Stimulated activated CD8-positive, alpha-beta memory T cell treated with anti-CD3 and anti-CD28 coated beads, Interleukin-7, amount 100 ng/mL, for 1 hour (primary cell): ENCODE data around the gene PAX7.
"Not testable (repeated sequence)": the region's sequence is repeated elsewhere in the genome, so short reads cannot be mapped to it uniquely, and the experiment has no call there.

ENCODE experiments used
- DNase-seq, 2 donors: peaks; one replicate each; pipeline ENCODE4 v3.0.0-alpha.2; 2020; ENCODE audit warnings: low read depth in 2 of 2

PAX7 gene

GRCh38 chr1:18752409-18752808 lies 121.8 kb downstream of the PAX7 start:
- DNase-seq: no peak

DNA sequence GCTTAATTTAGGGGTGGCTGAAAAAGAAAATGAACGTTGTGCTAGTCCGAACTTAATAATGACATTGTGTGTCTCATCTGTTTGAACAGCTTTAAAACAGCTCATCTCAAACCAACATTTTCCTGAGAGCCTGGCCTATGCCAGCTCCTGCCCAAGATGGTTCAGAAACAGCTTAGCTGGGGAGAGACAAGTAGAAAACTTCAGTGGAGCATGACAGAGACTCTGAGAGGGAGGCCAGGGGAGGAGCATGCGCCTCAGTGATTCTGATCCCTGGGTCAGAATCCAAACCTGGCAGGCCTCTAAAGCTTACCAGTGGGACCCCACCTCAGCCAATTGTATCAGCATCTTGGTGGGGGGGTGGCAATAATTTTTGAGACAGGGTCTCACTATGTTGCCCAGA lies 129.5 kb downstream of the PAX7 start:
- DNase-seq: no peak

DNA sequence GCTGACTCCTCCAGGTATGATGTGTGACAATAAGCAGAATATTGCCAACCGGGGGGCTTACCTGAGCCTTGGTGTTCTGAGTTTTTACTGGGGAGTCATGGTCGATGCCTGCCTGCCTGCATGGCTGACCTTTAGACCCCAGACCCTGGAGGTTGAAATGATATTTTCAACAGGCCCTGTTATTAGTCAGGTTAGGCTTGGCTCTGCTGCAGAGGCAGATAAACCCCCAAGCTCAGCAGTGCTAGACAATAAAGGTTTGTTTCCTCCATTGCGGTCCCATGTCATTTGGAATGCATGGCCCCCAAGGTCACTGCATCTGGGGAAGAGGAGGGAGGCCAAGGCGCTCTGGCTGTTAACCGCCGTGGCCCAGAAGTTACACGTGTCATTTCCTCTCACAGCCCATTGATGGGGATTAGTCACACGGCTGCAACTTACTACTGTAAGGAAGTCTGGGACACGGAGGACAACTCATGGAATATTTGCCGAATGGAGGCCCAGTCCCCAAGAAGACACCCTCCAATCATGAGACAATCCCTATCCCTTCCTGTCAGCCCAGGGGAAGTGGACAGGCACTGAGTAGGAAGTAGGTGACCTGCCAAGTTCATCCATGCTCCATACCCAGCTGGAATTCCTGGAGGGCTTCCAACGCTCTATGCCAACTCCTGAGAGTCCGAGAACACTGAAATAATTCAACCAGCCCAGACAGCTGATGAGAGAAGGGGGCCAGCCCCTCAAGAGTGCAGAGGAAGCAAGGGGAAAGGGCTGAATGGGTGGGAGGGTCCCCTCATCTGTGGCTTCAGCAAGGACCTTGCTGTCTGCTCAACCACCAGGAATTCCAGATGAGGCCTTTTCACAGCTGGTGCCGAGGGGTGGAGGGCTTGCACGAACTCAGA lies 131.5 kb downstream of the PAX7 start:
- DNase-seq: no peak

- DNase-seq: no peak
Observed at GRCh38 chr1:18764362-18764761, 133.7 kb downstream of the PAX7 start.

DNA sequence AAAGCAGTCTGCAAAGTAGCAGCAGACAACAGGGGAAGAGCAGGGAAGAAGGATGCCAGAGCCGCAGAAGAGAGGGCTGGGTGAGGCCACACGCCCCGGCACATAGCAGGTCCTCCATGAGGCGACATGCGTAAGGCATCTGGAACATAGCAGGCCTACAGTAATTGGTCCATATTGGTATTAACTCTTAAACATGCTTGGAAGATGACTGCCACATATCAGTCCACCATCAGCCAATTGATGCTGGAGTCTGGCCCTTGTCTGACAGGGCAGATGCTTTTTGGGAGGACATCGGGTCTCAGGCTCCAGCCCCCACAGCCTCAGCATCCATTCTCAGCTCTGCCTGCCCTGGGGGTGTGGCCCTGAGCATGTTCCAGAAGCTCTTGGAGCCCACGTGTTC lies 135.1 kb downstream of the PAX7 start:
- DNase-seq: no peak

DNA sequence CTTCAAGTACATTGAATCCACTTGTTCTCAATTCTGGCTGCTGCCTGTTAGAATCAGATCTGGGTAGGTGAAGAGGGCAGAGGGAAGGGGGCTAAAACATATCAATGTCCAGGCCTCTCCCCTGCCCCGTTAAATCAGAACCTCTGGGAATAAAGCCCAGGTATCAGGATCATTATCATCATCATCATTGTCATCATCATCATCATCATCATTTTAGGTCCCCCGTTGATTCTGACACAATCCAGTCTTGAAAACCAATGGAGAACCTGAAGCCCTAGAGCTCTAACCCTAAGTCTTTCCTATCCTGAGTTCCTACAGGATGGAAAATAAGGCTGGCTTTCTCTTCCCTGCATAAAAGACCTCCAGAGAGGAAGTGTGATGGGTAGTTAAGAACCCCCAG lies 135.7 kb downstream of the PAX7 start:
- no peak for DNase-seq

DNA sequence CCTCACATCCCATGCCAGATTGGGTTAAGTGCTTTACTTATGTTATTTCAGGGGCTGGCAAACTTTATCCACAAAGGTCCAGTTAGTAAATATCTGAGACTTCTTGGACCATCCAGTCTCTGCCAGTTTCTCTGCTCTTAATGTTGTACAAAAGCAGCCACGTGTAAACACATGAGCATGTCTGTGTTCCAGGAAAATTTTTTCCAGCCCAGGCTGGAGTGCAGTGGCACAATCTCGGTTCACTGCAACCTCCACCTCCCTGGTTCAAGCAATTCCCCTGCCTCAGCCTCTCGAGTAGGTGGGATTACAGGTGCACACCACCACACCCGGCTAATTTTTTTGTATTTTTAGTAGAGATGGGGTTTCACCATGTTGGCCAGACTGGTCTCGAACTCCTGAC lies 136.9 kb downstream of the PAX7 start:
- not testable (repeated sequence) for DNase-seq

DNA sequence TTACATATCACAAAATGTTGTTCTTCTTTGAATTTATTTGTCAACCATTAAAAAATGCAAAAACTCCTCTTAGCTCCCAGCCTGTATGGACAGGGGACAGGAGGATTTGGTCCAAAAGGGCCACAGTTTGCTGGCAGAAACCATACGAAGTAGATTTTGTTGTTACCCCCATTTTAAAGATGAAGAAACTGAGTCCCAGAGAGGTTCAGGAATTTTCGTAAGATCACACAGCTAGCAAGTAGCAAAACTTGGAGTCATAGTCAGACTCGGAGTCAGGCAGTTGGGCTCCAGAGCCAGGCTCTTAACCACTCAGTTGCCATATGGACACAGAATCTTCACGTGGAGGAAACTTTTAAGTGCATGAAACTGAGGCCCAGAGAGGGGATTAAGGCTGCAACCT lies 137.4 kb downstream of the PAX7 start:
- DNase-seq: no peak

- no peak for DNase-seq
Observed at GRCh38 chr1:18769140-18769539, 138.5 kb downstream of the PAX7 start.

- DNase-seq: no peak
Observed at GRCh38 chr1:18770799-18771198, 140.2 kb downstream of the PAX7 start.

DNA sequence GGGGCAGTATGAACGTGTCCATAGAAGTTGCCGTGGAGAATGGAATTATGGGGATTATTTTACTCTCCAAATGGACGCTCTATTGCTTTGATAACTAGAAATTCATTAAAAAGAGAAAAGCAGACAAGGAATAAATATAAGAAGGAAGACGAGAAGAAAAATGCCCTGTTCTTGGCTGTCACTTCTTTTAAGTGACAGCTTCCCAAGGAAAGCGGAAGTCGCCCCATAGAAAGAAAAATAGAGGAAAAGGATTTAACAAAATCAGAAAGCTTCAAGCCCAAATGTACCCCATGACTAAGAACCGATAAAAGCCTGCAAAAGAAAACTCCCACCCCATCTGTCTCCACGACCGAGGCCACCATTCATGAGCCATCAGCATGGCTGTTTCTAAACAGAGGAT lies 143.1 kb downstream of the PAX7 start:
- no peak for DNase-seq

GRCh38 chr1:18775341-18775740 lies 144.7 kb downstream of the PAX7 start:
- DNase-seq: no peak

- DNase-seq: no peak
Observed at GRCh38 chr1:18776777-18777176, 146.1 kb downstream of the PAX7 start.

GRCh38 chr1:18778437-18778836 lies 147.8 kb downstream of the PAX7 start:
- DNase-seq: no peak

- no peak for DNase-seq
Observed at GRCh38 chr1:18781031-18781430, 150.4 kb downstream of the PAX7 start.

DNA sequence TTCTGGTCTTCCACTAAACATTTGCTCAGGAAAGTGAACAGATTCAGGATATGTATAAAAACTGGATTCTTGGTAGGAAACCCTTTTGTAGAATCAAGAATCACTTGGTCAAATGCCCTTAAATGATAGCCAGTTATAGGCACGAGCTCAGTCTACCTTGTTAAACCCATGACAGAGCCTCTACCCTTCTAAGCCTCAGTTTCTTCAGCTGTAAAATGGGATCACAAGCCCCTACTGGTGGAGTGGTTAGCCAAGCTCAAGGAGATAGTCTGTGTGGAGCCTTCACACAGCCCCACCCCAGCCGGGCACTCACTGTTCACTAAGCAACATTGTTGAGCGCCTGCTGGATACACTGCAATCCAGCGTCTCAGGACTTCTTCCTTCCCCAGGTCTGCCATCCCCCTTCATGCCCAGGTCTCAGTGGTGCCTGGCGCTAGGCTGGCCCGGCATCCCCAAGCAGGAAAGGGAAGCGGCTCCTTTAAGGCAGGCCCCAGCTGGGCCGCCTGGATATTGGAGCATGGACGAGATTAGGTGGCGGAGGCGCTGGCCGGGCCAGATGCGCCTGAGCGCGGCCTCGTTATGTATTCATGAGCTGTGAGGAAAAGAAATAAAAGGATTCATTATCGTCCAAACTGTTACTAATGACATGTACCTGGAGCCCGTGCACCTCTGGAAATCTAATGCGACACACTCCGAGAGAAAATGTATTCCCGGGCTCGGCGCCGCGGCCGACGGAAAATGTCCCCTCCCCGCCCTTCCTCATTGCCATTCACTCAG lies 153.2 kb downstream of the PAX7 start:
- no peak for DNase-seq

- DNase-seq: no peak
Observed at GRCh38 chr1:18784482-18784831, 153.8 kb downstream of the PAX7 start.

DNA sequence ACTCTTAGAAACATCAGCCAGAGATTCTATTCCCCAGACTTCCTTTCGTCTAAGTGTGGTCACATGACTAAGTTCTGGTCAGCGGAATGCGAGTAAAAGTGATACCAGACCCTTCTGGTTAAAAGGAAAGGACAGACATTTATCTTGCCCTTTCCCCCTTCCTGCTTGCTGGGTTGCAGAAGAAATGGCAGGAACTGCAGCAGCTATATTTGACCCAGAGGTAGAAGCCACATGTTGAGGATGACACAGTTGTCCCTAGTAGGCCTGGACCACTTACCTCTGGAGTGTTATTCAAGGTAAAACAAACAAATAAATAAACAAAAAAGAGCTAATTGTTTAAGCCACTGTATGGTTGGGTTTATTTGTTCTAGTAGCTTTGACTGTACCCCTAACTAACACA lies 155.5 kb downstream of the PAX7 start:
- DNase-seq: no peak

GRCh38 chr1:18787825-18788385 lies 157.3 kb downstream of the PAX7 start:
- DNase-seq: no peak

DNA sequence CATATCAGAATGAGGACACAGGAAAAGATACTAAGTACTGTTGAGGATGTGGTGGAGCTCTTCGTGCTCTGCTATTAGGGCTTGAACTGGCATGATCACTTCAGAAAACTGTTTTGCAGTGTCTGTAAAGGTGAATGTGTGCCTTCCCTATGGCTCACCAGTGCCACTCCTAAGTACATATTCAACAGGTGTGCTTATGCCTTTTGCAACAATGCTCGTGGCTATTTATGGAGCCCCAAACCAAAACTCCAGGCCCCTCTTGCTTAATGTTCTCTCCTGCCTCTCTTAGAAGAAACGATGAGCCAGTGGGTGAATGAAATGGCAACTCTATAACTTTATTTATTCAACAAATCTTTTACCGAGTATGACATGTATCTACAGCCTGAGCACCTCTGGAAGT lies 158.6 kb downstream of the PAX7 start:
- DNase-seq: no peak

- no peak for DNase-seq
Observed at GRCh38 chr1:18792747-18793146, 162.1 kb downstream of the PAX7 start.

DNA sequence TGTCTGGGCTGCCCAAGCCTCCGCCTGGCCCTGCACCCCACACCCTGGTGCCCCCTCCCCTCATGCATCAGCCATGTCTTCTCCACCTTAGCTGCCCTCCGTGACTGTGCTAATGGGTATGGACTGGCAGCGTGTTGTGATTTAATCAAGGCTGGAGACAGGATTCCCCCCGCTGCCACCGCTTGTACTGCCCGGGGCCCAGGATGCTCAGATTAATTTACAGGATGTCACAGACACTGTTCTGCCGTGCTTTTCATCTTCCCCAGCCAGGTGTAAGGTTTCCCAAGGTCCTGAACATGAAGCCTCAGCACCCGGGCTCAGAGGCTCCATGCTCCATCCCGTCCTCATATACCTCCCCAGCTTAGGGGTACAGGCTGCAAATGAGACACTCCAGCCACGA lies 162.5 kb downstream of the PAX7 start:
- no peak for DNase-seq

GRCh38 chr1:18794051-18794450 lies 163.4 kb downstream of the PAX7 start:
- no peak for DNase-seq
